Smooth muscle cell (in vitro differentiated cells): ENCODE measurements around the gene ANKRD13B. TPM values are rescaled to one million over a fixed set of nuclear protein-coding genes. Genes with fewer than 3 reads are reported as not detected.

Source experiments
- DNase-seq: peaks from one replicate; lab custom pipeline; 2025; ENCODE audit not compliant: unreplicated experiment; lab: John Stamatoyannopoulos, UW
- H2AFZ ChIP-seq: fragments of 200-600 bp; sonication (generic); 2 replicates; pipeline ENCODE4 v1.6.0; 2016; ENCODE audit warnings: antibody characterized with exemption, low read depth, mild to moderate bottlenecking
- H3F3A ChIP-seq: fragments of 200-600 bp; sonication (generic); 2 replicates; pipeline ENCODE4 v1.6.0; 2017; ENCODE audit warnings: antibody characterized with exemption, low read depth
- H3K27ac ChIP-seq: fragments of 200-600 bp; sonication (generic); 2 replicates; pipeline ENCODE4 v1.5.1; 2016; ENCODE audit warnings: low read depth, mild to moderate bottlenecking
- H3K27me3 ChIP-seq: fragments of 200-600 bp; sonication (generic); 2 replicates; pipeline ENCODE4 v1.6.1; 2016; ENCODE audit warnings: low read depth, mild to moderate bottlenecking
- H3K36me3 ChIP-seq: fragments of 200-600 bp; sonication (generic); 2 replicates; pipeline ENCODE4 v1.5.1; 2016; ENCODE audit warnings: low read depth
- H3K4me1 ChIP-seq: fragments of 200-600 bp; sonication (generic); 2 replicates; pipeline ENCODE4 v1.5.1; 2016; ENCODE audit warnings: low read depth
- H3K4me2 ChIP-seq: fragments of 200-600 bp; sonication (generic); 2 replicates; pipeline ENCODE4 v1.6.0; 2016; ENCODE audit warnings: mild to moderate bottlenecking
- H3K4me3 ChIP-seq: fragments of 200-600 bp; sonication (generic); 2 replicates; pipeline ENCODE4 v1.5.1; 2016; ENCODE audit warnings: mild to moderate bottlenecking
- H3K79me2 ChIP-seq: fragments of 200-600 bp; sonication (generic); 2 replicates; pipeline ENCODE4 v1.6.0; 2016; ENCODE audit warnings: low read depth, mild to moderate bottlenecking
- H3K9ac ChIP-seq: fragments of 200-600 bp; sonication (generic); 2 replicates; pipeline ENCODE4 v1.6.0; 2016; ENCODE audit warnings: low read depth
- H3K9me3 ChIP-seq: fragments of 200-600 bp; sonication (generic); replicated peaks from 2 replicates; pipeline ENCODE4 v1.5.1; 2016; ENCODE audit warnings: low read depth
- H4K20me1 ChIP-seq: fragments of 200-600 bp; sonication (generic); 2 replicates; pipeline ENCODE4 v1.6.0; 2016; ENCODE audit warnings: low read depth
- CTCF ChIP-seq: fragments of 200-600 bp; sonication (generic); IDR thresholded peaks from 2 replicates; pipeline ENCODE4 v1.5.1; 2017; ENCODE audit warnings: borderline replicate concordance, mild to moderate bottlenecking, antibody characterized with exemption; ENCODE audit not compliant: insufficient read depth, poor library complexity, severe bottlenecking
- WGBS: methylation state at CpG from one replicate; pipeline ENCODE4 v1.1.7; 2016; ENCODE audit warnings: low lambda C conversion rate; 5-methylcytosine and 5-hydroxymethylcytosine counted together
- polyA plus RNA-seq: library from polyadenylated mRNA; unstranded; fragments of >200 nt; fragmentation: Nextera tagmentation; extraction: Ambion mirVana; gene quantifications from 2 replicates; pipeline ENCODE4 v1.2.1, GENCODE V29; 2016
- total RNA-seq: library from RNA; depleted of rRNA; stranded (reverse); fragments of >200 nt; gene quantifications from 2 replicates; pipeline ENCODE4 v1.2.3, GENCODE V29; 2014

Gene ANKRD13B
- total and polyA plus RNA-seq, 2 experiments from 2014 or later = 3.6 to 6.8 TPM

GRCh38 chr17:29613352-29613837 lies 20.5 kb downstream of the ANKRD13B start:
- peak; percentile 79 for TF ChIP-seq CTCF
- DNase-seq = peak; percentile 59
- peaks cover 31% of the 10 kb centered on the region for H3K4me1 ChIP-seq
- no peak overlapping the region for H3K27ac ChIP-seq
- H3F3A ChIP-seq = no peaks in the 10 kb centered on the region
- no peaks in the 10 kb centered on the region for H3K9me3 ChIP-seq
- H3K9ac ChIP-seq = no peak overlapping the region
- no peaks in the 10 kb centered on the region for H4K20me1 ChIP-seq
- H2AFZ ChIP-seq = no peak overlapping the region
- H3K4me2 ChIP-seq = peak overlapping the region; percentile 83
- WGBS = 3% methylated on average over 32 of the region's 50 CpGs
- peak overlapping the region; percentile 31 for H3K4me3 ChIP-seq
- H3K27me3 ChIP-seq = peaks cover 25% of the 10 kb centered on the region
- no peaks in the 10 kb centered on the region for H3K36me3 ChIP-seq
- no peaks in the 10 kb centered on the region for H3K79me2 ChIP-seq

GRCh38 chr17:29613856-29614255 lies 20.9 kb downstream of the ANKRD13B start:
- Histone ChIP-seq H3K4me3 (peak overlapping the region; percentile 31), H2AFZ (no peak overlapping the region), H3K4me2 (peak overlapping the region; percentile 83), H3K27me3 (peaks cover 26% of the 10 kb centered on the region), H3F3A (no peaks in the 10 kb centered on the region), H3K9ac (no peak overlapping the region), H3K36me3 (no peaks in the 10 kb centered on the region), H3K9me3 (no peaks in the 10 kb centered on the region), H3K27ac (no peak overlapping the region), H4K20me1 (no peaks in the 10 kb centered on the region), H3K4me1 (peaks cover 31% of the 10 kb centered on the region), H3K79me2 (no peaks in the 10 kb centered on the region)
- no peak for DNase-seq
- no peak for TF ChIP-seq CTCF
- WGBS = 47% methylated on average over 13 of the region's 13 CpGs

- H3K4me1 ChIP-seq = peaks cover 31% of the 10 kb centered on the region
- 85% methylated on average over 16 of the region's 16 CpGs for WGBS
- H3K36me3 ChIP-seq = no peaks in the 10 kb centered on the region
- H3K27ac ChIP-seq = no peak overlapping the region
- H3K4me2 ChIP-seq = peak overlapping the region; percentile 80
- no peaks in the 10 kb centered on the region for H3K79me2 ChIP-seq
- DNase-seq = no peak
- H3K4me3 ChIP-seq = no peak overlapping the region
- H3K27me3 ChIP-seq = peaks cover 26% of the 10 kb centered on the region
- H3K9me3 ChIP-seq = no peaks in the 10 kb centered on the region
- TF ChIP-seq CTCF = no peak
- no peaks in the 10 kb centered on the region for H3F3A ChIP-seq
- H4K20me1 ChIP-seq = no peaks in the 10 kb centered on the region
- no peak overlapping the region for H3K9ac ChIP-seq
- H2AFZ ChIP-seq = no peak overlapping the region
These were observed 21.6 kb downstream of the ANKRD13B start for GRCh38 chr17:29614349-29615047.

- Histone ChIP-seq H3K79me2 (no peaks in the 10 kb centered on the region), H4K20me1 (no peaks in the 10 kb centered on the region), H3K36me3 (no peaks in the 10 kb centered on the region), H3K4me1 (peaks cover 31% of the 10 kb centered on the region), H3K4me3 (peak overlapping the region; percentile 43), H3K9me3 (no peaks in the 10 kb centered on the region), H3F3A (no peaks in the 10 kb centered on the region), H3K4me2 (peak overlapping the region; percentile 80), H2AFZ (no peak overlapping the region), H3K9ac (no peak overlapping the region), H3K27ac (no peak overlapping the region), H3K27me3 (peaks cover 26% of the 10 kb centered on the region)
- 54% methylated on average over 15 of the region's 15 CpGs for WGBS
- no peak for DNase-seq
- TF ChIP-seq CTCF = no peak
These were observed 22.1 kb downstream of the ANKRD13B start for GRCh38 chr17:29615048-29615385.
